ENCODE results near the gene WNT3A. TPM values are rescaled to one million over a fixed set of nuclear protein-coding genes. Genes with fewer than 3 reads are reported as not detected.

Gene WNT3A
- total and polyA plus RNA-seq, 9 of the 15 experiments (the other 6 are each of a cell fraction or from before 2014, with no cell fraction given): not detected

- peak; percentile 76; the same call in 1 of the 2 replicates for TF ChIP-seq STAT6 (CRISPR knock-in tag; IDR thresholded peaks at IDR 0.05)
- TF ChIP-seq, protein P1, sequence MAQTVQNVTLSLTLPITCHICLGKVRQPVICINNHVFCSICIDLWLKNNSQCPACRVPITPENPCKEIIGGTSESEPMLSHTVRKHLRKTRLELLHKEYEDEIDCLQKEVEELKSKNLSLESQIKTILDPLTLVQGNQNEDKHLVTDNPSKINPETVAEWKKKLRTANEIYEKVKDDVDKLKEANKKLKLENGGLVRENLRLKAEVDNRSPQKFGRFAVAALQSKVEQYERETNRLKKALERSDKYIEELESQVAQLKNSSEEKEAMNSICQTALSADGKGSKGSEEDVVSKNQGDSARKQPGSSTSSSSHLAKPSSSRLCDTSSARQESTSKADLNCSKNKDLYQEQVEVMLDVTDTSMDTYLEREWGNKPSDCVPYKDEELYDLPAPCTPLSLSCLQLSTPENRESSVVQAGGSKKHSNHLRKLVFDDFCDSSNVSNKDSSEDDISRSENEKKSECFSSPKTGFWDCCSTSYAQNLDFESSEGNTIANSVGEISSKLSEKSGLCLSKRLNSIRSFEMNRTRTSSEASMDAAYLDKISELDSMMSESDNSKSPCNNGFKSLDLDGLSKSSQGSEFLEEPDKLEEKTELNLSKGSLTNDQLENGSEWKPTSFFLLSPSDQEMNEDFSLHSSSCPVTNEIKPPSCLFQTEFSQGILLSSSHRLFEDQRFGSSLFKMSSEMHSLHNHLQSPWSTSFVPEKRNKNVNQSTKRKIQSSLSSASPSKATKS (CRISPR knock-in tag; IDR thresholded peaks at IDR 0.05): no peak
- TF ChIP-seq ZNF780A (CRISPR knock-in tag; IDR thresholded peaks at IDR 0.05): no peak
- no peak for TF ChIP-seq CBX8 (IDR thresholded peaks at IDR 0.05; ENCODE audit: borderline replicate concordance, extremely low read depth, low read depth, low read length, poor library complexity, severe bottlenecking)
- no peak for TF ChIP-seq POLR2AphosphoS5 (IDR thresholded peaks at IDR 0.05; ENCODE audit: control insufficient read depth, insufficient read depth, low read depth, low read length)
- TF ChIP-seq COPS2 (conservative IDR thresholded peaks at IDR 0.05): no peak
- no peak for TF ChIP-seq FOXM1 (IDR thresholded peaks at IDR 0.05; ENCODE audit: low read depth)
- 0 out of 2 replicates have a peak, but pooled peaks have one; percentile 6 for TF ChIP-seq FOXM1 (CRISPR knock-in tag; IDR thresholded peaks at IDR 0.05; ENCODE audit: low read depth)
- TF ChIP-seq, protein P2, sequence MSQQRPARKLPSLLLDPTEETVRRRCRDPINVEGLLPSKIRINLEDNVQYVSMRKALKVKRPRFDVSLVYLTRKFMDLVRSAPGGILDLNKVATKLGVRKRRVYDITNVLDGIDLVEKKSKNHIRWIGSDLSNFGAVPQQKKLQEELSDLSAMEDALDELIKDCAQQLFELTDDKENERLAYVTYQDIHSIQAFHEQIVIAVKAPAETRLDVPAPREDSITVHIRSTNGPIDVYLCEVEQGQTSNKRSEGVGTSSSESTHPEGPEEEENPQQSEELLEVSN (IDR thresholded peaks at IDR 0.05; ENCODE audit: borderline replicate concordance in 1 of 2, extremely low read depth in 1 of 2, insufficient read depth in 1 of 2, insufficient read length in 1 of 2, low read depth in 1 of 2, low read length in 1 of 2, poor library complexity in 1 of 2, severe bottlenecking in 1 of 2): peak in 1 of 2 experiments; percentile 72
- no peak for TF ChIP-seq ZBTB12 (CRISPR knock-in tag; IDR thresholded peaks at IDR 0.05)
- 0 out of 2 replicates have a peak, but pooled peaks have one; percentile 21 for TF ChIP-seq NBN (IDR thresholded peaks at IDR 0.05; ENCODE audit: low read depth)
- TF ChIP-seq ARID1B (IDR thresholded peaks at IDR 0.05): peak; percentile 6; the same call in 1 of the 2 replicates
- no peak for TF ChIP-seq EP400 (IDR thresholded peaks at IDR 0.05)
- peak; percentile 44 to 68; a peak in 2 of 4 replicates for TF ChIP-seq UBTF (IDR thresholded peaks at IDR 0.05; ENCODE audit: borderline replicate concordance in 1 of 2, low read depth in 2 of 2, low read length in 2 of 2)
- TF ChIP-seq ZBTB1 (CRISPR knock-in tag; IDR thresholded peaks at IDR 0.05; ENCODE audit: borderline replicate concordance, low read depth): peak; percentile 48; the same call in 1 of the 2 replicates
Measured at GRCh38 chr1:228101994-228102790, 95.4 kb downstream of the WNT3A start (continued).
